GM12878 (cell line): ENCODE measurements around the gene SHROOM3. TPM values are rescaled to one million over a fixed set of nuclear protein-coding genes. Genes with fewer than 3 reads are reported as not detected.

Experiments
- ATAC-seq: fragments of 200-7000 bp; cut with Tn5 transposase; 3 replicates; pipeline ENCODE4 v1.9.1; 2020; ENCODE audit warnings: mild to moderate bottlenecking, moderate library complexity
- BruUV-seq: library from RNA; stranded (reverse); fragments of 400-500 nt; replicated peaks from 2 replicates; lab custom pipeline; 2021; lab: Mats Ljungman, UMichigan
- CTCF ChIA-PET: fragments of 300-600 bp; sonication (Branson Sonifier 250); formaldehyde crosslinking; extraction: SDS; loops from one replicate; lab custom pipeline; 2021; ENCODE audit warnings: inconsistent platforms; lab: Yijun Ruan, JAX
- POLR2A ChIA-PET: fragments of 350-600 bp; formaldehyde crosslinking; extraction: SDS; loops from one replicate; lab custom pipeline; 2021; ENCODE audit warnings: inconsistent platforms; lab: Charles Lee
- RAD21 ChIA-PET: fragments of 300-600 bp; sonication (Branson Sonifier 250); formaldehyde crosslinking; loops from one replicate; lab custom pipeline; 2023; ENCODE audit warnings: antibody characterized with exemption; ENCODE audit not compliant: unreplicated experiment; lab: Charles Lee
- SMC1A ChIA-PET: fragments of 300-600 bp; sonication (Branson Sonifier 250); formaldehyde crosslinking; loops from one replicate; lab custom pipeline; 2023; ENCODE audit not compliant: unreplicated experiment, uncharacterized antibody; lab: Charles Lee
- DNase-seq: peaks from one replicate; pipeline ENCODE4 v3.0.0-alpha.2; 2011; ENCODE audit warnings: low read depth, low spot score
- FAIRE-seq: peaks from 3 replicates; lab custom pipeline; 2011; peaks lifted over from hg19 to GRCh38; lab: Jason Lieb, UNC
- H2AFZ ChIP-seq: 2 replicates; pipeline ENCODE4 v1.6.0; 2011; ENCODE audit warnings: low read depth, low read length, control low read depth; ENCODE audit not compliant: control insufficient read depth
- H3K27ac ChIP-seq: 2 replicates; pipeline ENCODE4 v1.5.1; 2011; ENCODE audit warnings: control low read depth; ENCODE audit not compliant: control insufficient read depth, insufficient read depth
- H3K27me3 ChIP-seq, 2 experiments: replicated peaks in 1 of 2; 2 replicates each; pipeline versions ENCODE4 v1.6.0 to v1.6.1; 2011; ENCODE audit warnings: low read length in 1 of 2; ENCODE audit not compliant: control insufficient read depth in 2 of 2, insufficient read depth in 2 of 2
- H3K36me3 ChIP-seq, 2 experiments: 2 replicates each; pipeline ENCODE4 v1.5.1; 2011; ENCODE audit warnings: low read length in 1 of 2; ENCODE audit not compliant: control insufficient read depth in 2 of 2, insufficient read depth in 2 of 2
- H3K4me1 ChIP-seq: 2 replicates; pipeline ENCODE4 v1.6.1; 2011; ENCODE audit warnings: mild to moderate bottlenecking, low read length, moderate library complexity, mixed read lengths; ENCODE audit not compliant: control insufficient read depth, insufficient read depth
- H3K4me2 ChIP-seq: 2 replicates; pipeline ENCODE4 v1.6.0; 2011; ENCODE audit warnings: control low read depth; ENCODE audit not compliant: control insufficient read depth, insufficient read depth
- H3K4me3 ChIP-seq: fragments of 200-600 bp; sonication (generic); 2 replicates; pipeline ENCODE4 v1.5.1; 2016
- H3K79me2 ChIP-seq: 2 replicates; pipeline ENCODE4 v1.6.0; 2011; ENCODE audit warnings: low read length; ENCODE audit not compliant: control insufficient read depth, insufficient read depth
- H3K9ac ChIP-seq: 2 replicates; pipeline ENCODE4 v1.8.0; 2011; ENCODE audit warnings: low read length, control low read depth, mixed read lengths; ENCODE audit not compliant: control insufficient read depth, insufficient read depth
- H3K9me3 ChIP-seq: replicated peaks from 3 replicates; pipeline ENCODE4 v1.5.1; 2011; ENCODE audit warnings: mild to moderate bottlenecking, low read length; ENCODE audit not compliant: control insufficient read depth, insufficient read depth
- H4K20me1 ChIP-seq: 2 replicates; pipeline ENCODE4 v1.6.0; 2011; ENCODE audit not compliant: control insufficient read depth, insufficient read depth
- EZH2 ChIP-seq: IDR thresholded peaks from 2 replicates; pipeline ENCODE4 v1.6.1; 2012; ENCODE audit warnings: low read depth, mild to moderate bottlenecking, control low read depth, inconsistent platforms, low read length, borderline replicate concordance; ENCODE audit not compliant: control insufficient read depth
- KLF5 ChIP-seq: fragments of 450-650 bp; IDR thresholded peaks from 2 replicates; pipeline ENCODE4 v1.6.1; 2014; ENCODE audit warnings: mild to moderate bottlenecking; ENCODE audit not compliant: partially characterized antibody
- ZBTB4 ChIP-seq: fragments of 450-650 bp; formaldehyde crosslinking; IDR thresholded peaks from 2 replicates; pipeline ENCODE4 v1.4.0; 2022; ENCODE audit warnings: mild to moderate bottlenecking, moderate library complexity
- ZNF384 ChIP-seq: IDR thresholded peaks from 2 replicates; pipeline ENCODE4 v1.6.1; 2012; ENCODE audit warnings: low read depth, mild to moderate bottlenecking, low read length, improper control_type of control experiment, borderline replicate concordance
- WGBS: methylation state at CpG from one replicate; pipeline ENCODE4 v1.1.6; 2016; ENCODE audit warnings: low lambda C conversion rate; ENCODE audit not compliant: insufficient replicate concordance, insufficient coverage; ENCODE audit errors: missing lambda C conversion rate; 5-methylcytosine and 5-hydroxymethylcytosine counted together
- in situ Hi-C: fragments of 300-500 bp; cut with MboI; formaldehyde crosslinking; loops from 9 replicates; pipeline ENCODE4 v1.14.3; 2018; ENCODE audit warnings: mixed read lengths
- intact Hi-C: fragments of 100-400 bp; cut with micrococcal nuclease; formaldehyde crosslinking; loops from one replicate; pipeline ENCODE4 v1.14.2; 2022; ENCODE audit not compliant: unreplicated experiment
- polyA plus RNA-seq, 11 experiments: library from polyadenylated mRNA; depleted of rRNA in 4 of 11; unstranded in 6 of 11; stranded (reverse) in 5 of 11; fragments of >200 nt; fragmentation: Nextera tagmentation in 4 of 11; fragmentation: Illumina TruSeq in 1 of 11; extraction: Ambion mirVana in 4 of 11; extraction: Trizol in 1 of 11; gene quantifications; 1 replicate in 1 of 11; 2 replicates in 10 of 11; pipeline versions ENCODE4 v1.2.1 to v1.2.3, GENCODE V29; 2011 to 2016; ENCODE audit warnings: inconsistent platforms in 2 of 11, missing spikeins in 2 of 11, low read depth in 1 of 11
- total RNA-seq, 4 experiments: library from RNA; depleted of rRNA in 3 of 4; stranded (reverse); fragments of >200 nt in 3 of 4; fragmentation: Illumina TruSeq in 1 of 4; extraction: Trizol in 1 of 4; gene quantifications; 2 replicates each; pipeline versions ENCODE4 v1.2.1 to v1.2.3, GENCODE V29; 2013 to 2021

SHROOM3 gene
- total and polyA plus RNA-seq, 10 of the 15 experiments (the other 5 are each of a cell fraction or from before 2014, with no cell fraction given), result under 0.01 to 0.29 (median 0.08) TPM; not detected in 1

GRCh38 chr4:76741663-76742020 lies 306.6 kb downstream of the SHROOM3 start:
- FAIRE-seq (no peak), DNase-seq (no peak)
- H4K20me1 ChIP-seq, result no peaks in the 10 kb centered on the region
- no peaks in the 10 kb centered on the region for H3K9me3 ChIP-seq
- in situ Hi-C loops (no loop called here), intact Hi-C loops (loop anchor here (10.0 kb wide), 1 partner anchor 557 kb away; no protein-coding TSS in a partner anchor)
- no peak overlapping the region for H2AFZ ChIP-seq
- ChIA-PET RAD21 (no interaction called here), CTCF (no interaction called here), SMC1A (no interaction called here)
- H3K4me3 ChIP-seq, result no peak overlapping the region
- no peaks in the 10 kb centered on the region for H3K79me2 ChIP-seq
- no peaks in the 10 kb centered on the region; a peak in 1 of 4 replicates for H3K27me3 ChIP-seq
- no peaks in the 10 kb centered on the region; the same call in 1 of the 2 replicates for H3K4me1 ChIP-seq
- H3K27ac ChIP-seq, result no peak overlapping the region
- BruUV-seq, result no TSS peak
- WGBS, result 94% methylated on average over 23 of the region's 26 CpGs
- no peak overlapping the region for H3K9ac ChIP-seq
- H3K36me3 ChIP-seq, result no peaks in the 10 kb centered on the region
- H3K4me2 ChIP-seq, result no peak overlapping the region
- no peak for TF ChIP-seq KLF5
- no peak for TF ChIP-seq EZH2
- TF ChIP-seq ZBTB4 (CRISPR knock-in tag), result no peak
- TF ChIP-seq ZNF384, result no peak
- TF ChIP-seq, all 136 proteins: peak for 0
- no peak for ATAC-seq
- POLR2A ChIA-PET, result no interaction called here
